Large intestine (tissue), 3 donors: ENCODE measurements around the gene SOCS3. TPM values are rescaled to one million over a fixed set of nuclear protein-coding genes. Genes with fewer than 3 reads are reported as not detected.

Source experiments
- DNase-seq, 2 donors: peaks; one replicate each; pipeline versions ENCODE4 v3.0.0 to v3.0.0-alpha.2; 2013
- H3K27ac ChIP-seq: one replicate; pipeline ENCODE4 v1.5.1; 2013; ENCODE audit warnings: low read length
- H3K27me3 ChIP-seq: 2 replicates; pipeline ENCODE4 v1.6.1; 2013; ENCODE audit warnings: low read length; ENCODE audit not compliant: control insufficient read depth, insufficient read depth
- H3K36me3 ChIP-seq: 2 replicates; pipeline ENCODE4 v1.6.1; 2013; ENCODE audit warnings: low read length; ENCODE audit not compliant: control insufficient read depth, insufficient read depth
- H3K4me1 ChIP-seq: one replicate; pipeline ENCODE4 v1.6.1; 2013; ENCODE audit warnings: low read length; ENCODE audit not compliant: control insufficient read depth, insufficient read depth
- H3K4me3 ChIP-seq: one replicate; pipeline ENCODE4 v1.5.1; 2013; ENCODE audit warnings: low read length
- H3K9me3 ChIP-seq: one replicate; pipeline ENCODE4 v1.6.1; 2013; ENCODE audit warnings: mild to moderate bottlenecking, low read depth, low read length, moderate library complexity; ENCODE audit not compliant: control insufficient read depth
- WGBS: methylation state at CpG from one replicate; pipeline ENCODE4 v1.1.5; 2013; ENCODE audit warnings: low lambda C conversion rate; ENCODE audit not compliant: insufficient coverage; 5-methylcytosine and 5-hydroxymethylcytosine counted together
- polyA plus RNA-seq: library from polyadenylated mRNA; unstranded; fragments of 120-200 nt; gene quantifications from one replicate; pipeline ENCODE4 v1.2.1, GENCODE V29; 2013

SOCS3 gene
- polyA plus RNA-seq, 1 donor: 49.6 TPM

DNA sequence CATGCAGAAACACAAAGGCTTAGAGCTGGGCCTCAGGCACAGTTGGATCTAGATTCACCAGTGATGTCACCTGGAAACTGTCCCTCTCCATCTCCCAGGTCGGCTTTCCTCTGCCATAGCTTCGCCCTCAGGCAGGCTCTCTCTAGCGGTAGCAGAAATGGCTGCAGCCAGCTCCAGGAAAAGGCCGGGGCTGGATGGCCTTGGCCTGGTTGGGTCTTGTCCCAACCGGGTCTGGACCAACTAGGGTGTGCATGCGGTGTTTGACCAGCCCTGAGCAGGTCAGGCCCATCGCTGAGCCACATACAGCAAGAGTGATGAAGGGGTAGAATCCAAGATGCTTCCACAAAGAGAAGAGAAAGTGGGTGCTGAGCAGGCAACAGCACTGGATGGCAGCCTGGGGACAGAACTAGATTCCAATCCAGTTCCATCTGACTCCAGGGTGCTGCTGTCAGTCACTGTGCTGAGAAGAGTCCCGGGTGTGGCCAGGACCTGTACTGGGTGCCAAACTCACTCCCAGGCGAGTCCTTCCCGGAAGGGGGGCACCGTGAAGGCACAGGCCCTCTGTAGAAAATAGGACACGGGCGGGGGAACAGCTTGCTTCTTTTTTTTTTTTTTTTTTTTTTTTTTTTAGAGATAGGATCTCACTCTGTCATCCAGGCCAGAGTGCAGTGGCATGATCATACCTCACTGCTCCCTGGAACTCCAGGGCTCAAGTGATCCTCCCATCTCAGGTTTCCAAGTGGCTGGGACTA is 51.8 kb downstream of the SOCS3 start:
- no peak for DNase-seq
- WGBS: 93% methylated on average over 3 of the region's 13 CpGs
- no peaks in the 10 kb centered on the region for H3K36me3 ChIP-seq
- H3K9me3 ChIP-seq: peaks cover 6% of the 10 kb centered on the region
- no peak overlapping the region for H3K27ac ChIP-seq
- no peak overlapping the region for H3K4me3 ChIP-seq
- H3K27me3 ChIP-seq: no peaks in the 10 kb centered on the region
- H3K4me1 ChIP-seq: no peaks in the 10 kb centered on the region

DNA sequence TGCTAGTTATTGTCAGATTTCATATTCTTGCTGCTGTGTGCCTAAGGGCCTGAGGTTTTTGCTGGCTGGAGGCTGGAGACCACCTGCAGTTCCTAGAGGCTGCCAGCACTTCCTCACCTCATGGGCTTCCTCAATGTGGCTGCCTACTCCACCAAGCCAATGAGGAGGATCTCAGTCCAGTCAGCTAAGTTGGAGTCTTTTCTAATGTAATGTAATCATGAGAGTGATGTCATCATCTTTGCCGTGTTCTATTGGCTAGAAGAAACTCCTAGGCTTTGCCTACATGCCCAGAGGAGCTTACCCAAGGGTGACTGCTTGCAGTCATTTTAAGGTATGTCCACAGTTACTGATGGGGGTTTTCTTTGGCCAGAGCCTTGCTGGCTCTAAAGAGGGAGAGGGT is 53.0 kb downstream of the SOCS3 start:
- WGBS: no CpG with 5 or more reads among the region's 1 CpG
- DNase-seq: no peak
- Histone ChIP-seq H3K27ac (no peak overlapping the region), H3K27me3 (no peaks in the 10 kb centered on the region), H3K4me3 (no peak overlapping the region), H3K9me3 (peaks cover 6% of the 10 kb centered on the region), H3K36me3 (no peaks in the 10 kb centered on the region), H3K4me1 (no peaks in the 10 kb centered on the region)

Other genes with a start within 250 kb of the SOCS3 start
- gene TMC6, start 231.3 kb downstream of the SOCS3 start, polyA plus RNA-seq: 69.9 TPM
- 7.6 TPM for gene TMC8, start 229.3 kb downstream of the SOCS3 start, polyA plus RNA-seq
- gene C17orf99, start 213.7 kb downstream of the SOCS3 start, polyA plus RNA-seq: 250 TPM
- gene SYNGR2, start 191.5 kb downstream of the SOCS3 start, polyA plus RNA-seq: 156 TPM
- 19.7 TPM for gene TK1, start 173.0 kb downstream of the SOCS3 start, polyA plus RNA-seq
- gene AFMID, start 172.7 kb downstream of the SOCS3 start, polyA plus RNA-seq: 50.8 TPM
- gene BIRC5, start 145.8 kb downstream of the SOCS3 start, polyA plus RNA-seq: 13.8 TPM
- gene TMEM235, start 128.4 kb downstream of the SOCS3 start, polyA plus RNA-seq: 0.10 TPM
- 40.6 TPM for gene PGS1, start 18.6 kb upstream of the SOCS3 start, polyA plus RNA-seq
- gene DNAH17, start 217.3 kb upstream of the SOCS3 start, polyA plus RNA-seq: 4.4 TPM